Uterus (tissue), 2 donors: Measurements from ENCODE around the gene ZBTB42.

ENCODE experiments used
- CTCF ChIP-seq, 4 experiments: fragments of 200-600 bp in 2 of 4; fragments of 450-650 bp in 2 of 4; sonication (generic) in 2 of 4; IDR thresholded peaks; one replicate each; pipeline ENCODE4 v1.5.1; 2016 to 2019; ENCODE audit warnings: antibody characterized with exemption in 4 of 4, mild to moderate bottlenecking in 2 of 4, moderate library complexity in 1 of 4
- POLR2A ChIP-seq, 2 donors: fragments of 450-650 bp; IDR thresholded peaks; one replicate each; pipeline ENCODE4 v1.6.1; 2016; ENCODE audit warnings: antibody characterized with exemption in 2 of 2, mild to moderate bottlenecking in 1 of 2, moderate library complexity in 1 of 2

- TF ChIP-seq CTCF (IDR thresholded peaks at IDR 0.05), result no peak
- no peak for TF ChIP-seq POLR2A (IDR thresholded peaks at IDR 0.05)
Measured at GRCh38 chr14:104821229-104821945, 20.5 kb downstream of the ZBTB42 start.
